Immature natural killer cell (primary cell): ENCODE measurements around the gene APLNR. TPM values are rescaled to one million over a fixed set of nuclear protein-coding genes. Genes with fewer than 3 reads are reported as not detected.
A peak's percentile ranks its signal among the peaks of the same experiment; 100 is the strongest.

Source experiments
- DNase-seq, 3 donors: peaks; one replicate each; pipeline ENCODE4 v3.0.0; 2022; ENCODE audit warnings: mixed read lengths in 1 of 3
- H3K27ac Mint-ChIP-seq, 6 donors: one replicate each; pipeline ENCODE4 v1.8.0; 2020; ENCODE audit warnings: mixed read lengths in 6 of 6, mild to moderate bottlenecking in 5 of 6, inconsistent platforms in 4 of 6, moderate library complexity in 3 of 6
- H3K27me3 Mint-ChIP-seq, 3 donors: one replicate each; pipeline ENCODE4 v1.8.0; 2020 to 2021; ENCODE audit warnings: low read depth in 3 of 3, mild to moderate bottlenecking in 3 of 3, mixed read lengths in 3 of 3, moderate library complexity in 3 of 3, inconsistent platforms in 1 of 3
- H3K36me3 Mint-ChIP-seq, 3 donors: one replicate each; pipeline ENCODE4 v1.8.0; 2020; ENCODE audit warnings: mixed read lengths in 3 of 3, inconsistent platforms in 2 of 3, mild to moderate bottlenecking in 2 of 3
- H3K4me1 Mint-ChIP-seq, 2 donors: one replicate each; pipeline ENCODE4 v1.8.0; 2020; ENCODE audit warnings: inconsistent platforms in 2 of 2, mild to moderate bottlenecking in 2 of 2, mixed read lengths in 2 of 2, moderate library complexity in 1 of 2
- H3K4me3 Mint-ChIP-seq, 5 donors: one replicate each; pipeline ENCODE4 v1.8.0; 2020; ENCODE audit warnings: mild to moderate bottlenecking in 5 of 5, mixed read lengths in 5 of 5, inconsistent platforms in 3 of 5, moderate library complexity in 3 of 5
- H3K9me3 Mint-ChIP-seq, 6 donors: one replicate each; pipeline ENCODE4 v1.8.0; 2020; ENCODE audit warnings: mild to moderate bottlenecking in 6 of 6, mixed read lengths in 6 of 6, inconsistent platforms in 4 of 6, moderate library complexity in 3 of 6
- polyA plus RNA-seq, 3 donors: library from polyadenylated mRNA; unstranded; fragments of 300-500 nt; fragmentation: Illumina TruSeq; gene quantifications; one replicate each; pipeline ENCODE4 v1.2.3, GENCODE V29; 2021

APLNR gene
- polyA plus RNA-seq, 3 donors from 2014 or later = 0.28 TPM; not detected in 2

DNA sequence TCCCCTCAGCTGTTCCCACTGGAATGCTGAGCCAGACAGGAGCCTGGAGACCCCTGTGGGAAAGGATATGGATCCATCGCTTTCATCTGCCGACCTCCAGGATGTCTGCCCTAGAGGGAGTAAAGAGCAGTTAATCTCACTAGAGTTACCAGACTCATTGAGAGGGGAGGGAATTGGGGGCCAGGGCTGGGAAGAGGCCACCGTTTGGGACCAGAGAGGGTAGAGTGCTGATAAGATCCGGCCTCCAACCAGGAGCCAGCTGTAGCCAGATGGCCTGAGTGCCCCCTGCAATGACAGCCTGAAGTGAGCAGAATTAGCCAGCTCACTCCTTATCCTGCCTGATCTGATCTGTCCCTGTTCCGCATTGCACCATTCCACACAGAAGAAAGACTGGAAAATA, 3.7 kb upstream of the APLNR start:
- Mint-ChIP-seq H3K4me3 (no peak overlapping the region), H3K27me3 (peaks cover 2 to 4% (median 2%) of the 10 kb centered on the region in 3 donors), H3K9me3 (no peaks in the 10 kb centered on the region), H3K4me1 (peaks cover 30 to 44% of the 10 kb centered on the region in 2 donors), H3K36me3 (no peaks in the 10 kb centered on the region), H3K27ac (no peak overlapping the region)
- DNase-seq = no peak

DNA sequence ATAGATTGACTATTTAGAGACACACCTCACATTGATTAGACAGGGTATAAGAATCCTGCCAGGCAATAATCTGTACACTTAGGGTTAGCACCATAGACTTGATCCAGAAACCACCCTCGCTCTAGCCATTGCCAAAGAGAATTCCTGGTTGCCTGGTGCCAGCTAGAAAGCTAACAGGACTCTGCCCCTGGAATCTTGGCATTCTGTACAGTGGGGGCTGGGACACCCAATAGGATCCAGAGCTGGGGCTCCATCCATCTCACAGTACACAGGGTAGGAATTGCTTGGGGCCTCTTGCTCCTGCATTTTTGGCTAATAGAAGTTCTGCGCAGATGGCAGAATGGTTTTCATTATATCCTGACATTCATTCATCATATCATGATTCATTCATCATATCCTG, 3.0 kb upstream of the APLNR start:
- DNase-seq = no peak
- peaks cover 2 to 4% (median 2%) of the 10 kb centered on the region in 3 donors for H3K27me3 Mint-ChIP-seq
- H3K36me3 Mint-ChIP-seq = no peaks in the 10 kb centered on the region
- no peaks in the 10 kb centered on the region for H3K9me3 Mint-ChIP-seq
- H3K27ac Mint-ChIP-seq = no peak overlapping the region
- H3K4me1 Mint-ChIP-seq = peaks cover 35 to 42% of the 10 kb centered on the region in 2 donors
- no peak overlapping the region for H3K4me3 Mint-ChIP-seq

DNA sequence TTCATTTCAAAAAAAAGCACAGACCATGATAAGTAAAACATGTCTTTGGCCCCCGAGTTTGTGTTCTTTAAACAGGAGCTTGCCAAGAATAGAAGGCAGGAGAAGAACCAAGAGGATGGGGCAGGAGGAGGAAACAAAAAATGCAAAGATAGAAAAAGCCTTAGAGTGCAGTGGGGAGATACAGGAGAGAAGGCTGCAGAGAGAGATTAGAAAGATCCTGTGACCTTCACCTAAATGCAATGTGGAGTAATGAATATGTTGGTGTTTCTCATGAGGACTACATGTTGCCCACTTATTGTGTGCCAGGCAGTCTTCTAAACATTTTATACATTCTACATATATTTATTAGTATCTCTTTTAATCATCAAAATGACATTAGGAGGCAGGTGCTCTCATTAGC, 2.3 kb upstream of the APLNR start:
- H3K36me3 Mint-ChIP-seq = no peaks in the 10 kb centered on the region
- peaks cover 28 to 38% of the 10 kb centered on the region in 2 donors for H3K4me1 Mint-ChIP-seq
- peaks cover 2 to 5% (median 4%) of the 10 kb centered on the region in 3 donors for H3K27me3 Mint-ChIP-seq
- H3K27ac Mint-ChIP-seq = no peak overlapping the region
- DNase-seq = no peak
- H3K4me3 Mint-ChIP-seq = no peak overlapping the region
- no peaks in the 10 kb centered on the region for H3K9me3 Mint-ChIP-seq

DNA sequence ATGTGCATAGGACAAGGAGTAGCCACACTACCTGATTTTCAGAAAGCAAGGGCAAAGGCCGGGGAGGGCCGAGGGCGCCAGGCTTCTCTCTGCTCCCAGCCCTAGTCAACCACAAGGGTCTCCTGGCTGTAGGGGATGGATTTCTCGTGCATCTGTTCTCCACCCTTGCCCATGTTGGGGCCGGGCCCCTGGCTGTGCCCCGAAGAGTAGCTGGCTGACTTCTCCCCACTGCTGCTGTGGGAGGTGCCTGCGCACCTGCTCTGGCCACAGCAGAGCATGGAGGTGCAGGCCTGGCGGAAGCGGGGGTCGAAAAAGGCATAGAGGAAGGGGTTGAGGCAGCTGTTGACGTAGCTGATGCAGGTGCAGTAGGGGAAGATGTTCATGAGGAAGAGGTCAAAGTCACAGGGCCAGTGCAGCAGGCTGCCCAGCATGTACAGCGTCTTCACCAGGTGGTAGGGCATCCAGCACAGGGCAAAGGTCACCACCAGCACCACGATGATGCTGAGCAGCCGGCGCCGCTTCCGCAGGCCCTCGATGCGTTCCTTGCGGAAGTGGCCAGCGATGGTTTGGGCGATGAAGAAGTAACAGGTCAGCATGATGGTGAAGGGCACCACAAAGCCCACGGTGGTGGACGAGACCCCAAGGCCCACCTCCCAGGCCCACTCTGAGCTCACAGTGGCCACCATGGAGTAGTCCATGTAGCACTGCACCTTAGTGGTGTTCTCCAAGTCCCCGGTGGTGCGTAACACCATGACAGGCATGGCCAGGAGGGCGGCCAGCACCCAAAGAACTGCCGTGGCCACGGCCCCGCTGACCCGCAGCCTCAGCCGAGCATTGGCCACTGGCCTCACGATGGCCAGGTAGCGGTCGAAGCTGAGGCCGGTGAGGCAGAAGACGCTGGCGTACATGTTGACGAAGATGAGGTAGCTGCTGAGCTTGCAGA, 1.0 kb downstream of the APLNR start:
- DNase-seq = no peak
- Mint-ChIP-seq H3K36me3 (no peaks in the 10 kb centered on the region), H3K4me1 (peaks cover 27 to 31% of the 10 kb centered on the region in 2 donors), H3K27ac (no peak overlapping the region), H3K9me3 (peaks cover 0 to 3% (median 0%) of the 10 kb centered on the region in 6 donors), H3K27me3 (peaks cover 13 to 16% (median 15%) of the 10 kb centered on the region in 3 donors), H3K4me3 (peak overlapping the region in 4 of 5 donors; percentile 49 to 86 (median 77))

DNA sequence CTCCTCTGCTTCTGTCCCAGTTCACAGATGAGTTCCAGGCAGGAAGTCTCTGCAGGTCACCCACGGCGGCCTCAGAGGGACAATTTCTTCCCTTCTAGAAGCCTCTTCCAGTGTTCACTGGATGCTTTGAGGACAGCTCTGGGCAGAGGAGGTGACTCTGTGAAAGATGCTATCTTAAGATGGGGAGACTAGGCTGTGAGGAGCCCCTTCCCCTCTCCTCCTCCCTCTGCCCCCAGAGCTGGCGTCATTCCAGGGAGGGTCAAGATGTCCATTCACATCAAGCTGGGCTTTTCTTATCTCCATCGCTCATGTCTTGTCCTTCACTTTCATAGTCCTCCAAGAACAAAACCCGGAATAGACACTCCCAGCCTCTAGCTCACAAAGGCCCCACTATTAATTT, 3.3 kb downstream of the APLNR start:
- peaks cover 27 to 31% of the 10 kb centered on the region in 2 donors for H3K4me1 Mint-ChIP-seq
- no peaks in the 10 kb centered on the region for H3K36me3 Mint-ChIP-seq
- H3K9me3 Mint-ChIP-seq = peaks cover 0 to 3% (median 0%) of the 10 kb centered on the region in 6 donors
- H3K4me3 Mint-ChIP-seq = no peak overlapping the region
- no peak overlapping the region for H3K27ac Mint-ChIP-seq
- DNase-seq = no peak
- peaks cover 16 to 22% (median 21%) of the 10 kb centered on the region in 3 donors for H3K27me3 Mint-ChIP-seq

DNA sequence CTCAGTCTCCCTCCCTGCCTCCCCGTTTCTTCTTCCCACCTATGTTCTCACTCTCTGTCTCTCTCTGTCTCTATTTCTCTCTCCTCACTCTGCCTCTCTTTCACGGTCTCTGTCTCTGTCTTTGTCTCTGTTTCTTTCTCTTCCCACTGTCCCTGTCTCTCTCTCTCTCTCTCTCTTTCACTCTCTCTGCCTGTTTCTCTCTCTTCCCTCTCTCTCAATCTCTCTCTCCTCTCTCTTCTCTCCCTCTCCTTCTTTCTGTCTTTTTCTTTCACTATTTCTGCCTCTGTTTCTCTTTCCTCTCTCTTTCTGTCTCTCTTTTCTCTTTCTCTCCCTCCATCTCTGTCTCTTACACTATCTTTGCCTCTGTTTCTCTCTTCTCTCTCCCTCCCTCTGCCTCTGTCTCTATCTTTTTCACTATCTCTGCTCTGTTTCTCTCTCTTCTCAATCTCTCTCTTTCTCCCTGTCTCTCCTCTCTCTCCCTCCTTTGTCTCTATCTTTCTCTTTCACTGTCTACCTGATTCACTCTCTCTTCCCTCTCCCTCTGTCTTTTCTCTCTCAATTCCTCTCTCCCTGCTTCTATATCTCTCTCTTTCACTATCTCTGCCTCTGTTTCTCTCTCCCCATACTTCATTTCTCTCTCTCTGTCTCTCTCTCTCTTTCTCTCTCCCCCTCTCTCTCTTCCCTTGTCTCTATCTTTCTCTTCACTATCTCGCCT, 5.4 kb downstream of the APLNR start:
- DNase-seq = no peak
- Mint-ChIP-seq H3K36me3 (no peaks in the 10 kb centered on the region), H3K9me3 (peaks cover 0 to 3% (median 0%) of the 10 kb centered on the region in 6 donors), H3K4me1 (peaks cover 13% of the 10 kb centered on the region in 2 donors), H3K27me3 (peaks cover 18 to 24% (median 19%) of the 10 kb centered on the region in 3 donors), H3K4me3 (peak overlapping the region in 1 of 5 donors; percentile 19), H3K27ac (no peak overlapping the region)

DNA sequence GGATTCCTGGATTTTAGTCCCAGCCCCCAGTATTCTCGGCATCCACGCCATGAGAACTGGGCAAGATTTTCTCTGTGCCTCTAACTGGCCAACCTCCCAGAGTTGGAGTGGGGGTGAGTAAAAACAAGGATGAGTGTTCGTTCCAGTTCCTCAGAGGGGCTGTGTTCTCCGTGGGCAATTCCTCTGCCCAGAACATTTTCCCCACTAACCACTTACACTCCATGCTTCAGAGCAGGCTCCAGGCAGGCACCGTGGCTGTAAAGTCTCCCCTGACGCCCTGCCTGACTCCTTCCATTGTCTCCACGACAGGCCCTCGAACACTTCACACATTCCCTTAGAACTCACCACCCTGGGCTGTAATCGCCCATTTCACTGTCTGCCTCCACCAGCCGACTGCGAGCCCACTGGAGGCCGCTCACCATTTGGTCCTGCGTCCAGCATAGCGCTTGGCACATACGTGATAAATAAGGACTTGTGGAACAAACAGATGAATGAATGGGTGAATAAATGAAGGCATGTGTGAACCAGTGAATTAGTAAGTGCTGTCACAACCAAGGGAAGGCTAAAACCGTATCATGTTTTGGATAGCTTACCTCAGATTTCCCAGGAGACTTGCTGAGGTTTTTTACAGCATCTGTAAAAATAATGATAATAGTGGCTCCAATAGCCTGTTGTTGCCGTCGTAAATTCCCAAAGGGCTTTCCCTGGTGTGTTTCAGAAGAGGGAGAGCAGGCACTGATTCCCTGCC, 6.1 kb downstream of the APLNR start:
- Mint-ChIP-seq H3K9me3 (peaks cover 0 to 3% (median 0%) of the 10 kb centered on the region in 6 donors), H3K4me3 (no peak overlapping the region), H3K27ac (no peak overlapping the region), H3K4me1 (peaks cover 6 to 9% of the 10 kb centered on the region in 2 donors), H3K27me3 (peaks cover 18 to 22% (median 19%) of the 10 kb centered on the region in 3 donors), H3K36me3 (no peaks in the 10 kb centered on the region)
- no peak for DNase-seq

DNA sequence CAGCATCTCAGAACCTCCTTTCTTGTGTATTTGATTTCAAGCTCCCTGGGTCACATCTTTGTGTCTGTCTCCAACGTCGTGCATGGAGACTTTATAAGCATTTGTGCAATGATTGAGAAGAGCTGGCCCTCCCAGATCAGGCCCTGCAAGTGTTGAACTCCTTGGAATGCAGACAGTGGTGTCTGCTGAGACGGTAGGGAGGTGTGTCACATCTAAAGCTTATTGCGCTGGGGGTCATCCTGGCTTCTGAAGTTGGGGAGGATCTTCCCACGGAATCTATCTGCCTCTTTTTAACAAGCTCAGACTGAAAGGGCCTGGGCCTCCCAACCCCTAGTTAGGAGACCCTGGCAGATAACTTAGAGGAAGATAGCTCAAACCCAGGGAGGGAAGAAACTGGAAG, 6.7 kb downstream of the APLNR start:
- Mint-ChIP-seq H3K27me3 (peaks cover 18 to 20% (median 19%) of the 10 kb centered on the region in 3 donors), H3K9me3 (peaks cover 0 to 3% (median 0%) of the 10 kb centered on the region in 6 donors), H3K4me3 (no peak overlapping the region), H3K36me3 (no peaks in the 10 kb centered on the region), H3K4me1 (peaks cover 0 to 4% of the 10 kb centered on the region in 2 donors), H3K27ac (no peak overlapping the region)
- DNase-seq = no peak

DNA sequence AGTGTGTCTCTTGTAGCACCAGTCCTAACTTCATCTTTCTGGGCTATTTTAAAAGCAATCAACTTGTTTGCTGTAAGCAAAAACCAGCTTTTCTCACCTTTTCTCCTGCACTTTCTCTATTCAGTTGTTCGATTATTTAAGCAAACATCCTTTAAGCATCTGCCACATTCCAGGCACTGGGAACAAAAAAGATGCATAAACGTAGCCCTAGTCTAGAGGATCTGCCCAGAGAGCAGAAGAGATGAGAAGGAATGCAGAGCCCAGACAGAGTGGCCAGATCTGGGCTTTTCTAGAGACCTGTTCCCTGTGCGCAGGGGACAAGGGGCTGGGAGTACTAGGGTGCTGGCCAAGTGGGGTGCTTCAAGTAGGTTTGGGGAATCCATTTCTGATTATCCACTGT, 8.4 kb downstream of the APLNR start:
- Mint-ChIP-seq H3K4me3 (no peak overlapping the region), H3K27ac (no peak overlapping the region), H3K36me3 (no peaks in the 10 kb centered on the region), H3K4me1 (peaks cover 0 to 1% of the 10 kb centered on the region in 2 donors), H3K27me3 (peaks cover 12 to 20% (median 18%) of the 10 kb centered on the region in 3 donors), H3K9me3 (peaks cover 0 to 3% (median 0%) of the 10 kb centered on the region in 6 donors)
- no peak for DNase-seq

DNA sequence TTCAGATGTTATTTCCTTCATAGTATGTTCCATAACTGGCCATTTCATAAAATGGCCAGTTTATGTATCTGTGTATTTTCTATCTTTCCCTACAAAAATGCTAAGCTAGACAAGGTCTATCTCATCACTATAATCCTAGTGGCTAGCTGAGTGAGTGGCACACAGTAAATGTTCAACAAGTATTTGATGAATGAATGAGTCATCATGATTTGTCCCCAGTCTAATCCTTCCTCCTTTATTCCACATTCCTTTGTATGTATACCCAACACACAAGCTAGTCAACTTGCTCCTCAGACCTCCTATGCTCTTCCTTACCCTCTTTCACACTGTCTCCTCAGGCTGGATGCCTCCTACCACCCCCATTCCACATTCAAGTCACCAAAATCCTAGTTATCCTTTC, 12.5 kb downstream of the APLNR start:
- Mint-ChIP-seq H3K4me1 (no peaks in the 10 kb centered on the region), H3K27ac (no peak overlapping the region), H3K36me3 (no peaks in the 10 kb centered on the region), H3K4me3 (no peak overlapping the region), H3K27me3 (peaks cover 2 to 5% (median 2%) of the 10 kb centered on the region in 3 donors), H3K9me3 (peaks cover 0 to under 1% (median 0%) of the 10 kb centered on the region in 6 donors)
- no peak for DNase-seq

DNA sequence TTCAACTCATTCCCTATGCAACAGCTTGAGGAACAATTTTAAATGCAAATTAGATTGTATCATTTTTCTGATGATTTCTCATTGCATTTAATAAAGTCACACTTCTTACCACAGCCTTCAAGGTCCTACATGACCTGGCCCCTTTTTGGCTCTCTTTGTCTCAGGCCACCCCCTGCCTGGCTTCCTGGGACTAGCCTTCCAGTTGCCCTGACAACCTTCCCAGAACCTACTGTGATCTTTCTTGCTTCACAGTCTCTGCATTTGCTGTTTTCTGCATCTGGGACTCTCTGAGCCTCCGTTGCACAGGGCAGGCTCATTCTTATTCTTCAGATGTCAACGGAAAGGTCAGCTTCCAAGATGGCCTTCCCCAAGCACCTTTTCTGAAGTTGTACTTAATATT, 12.9 kb downstream of the APLNR start:
- peaks cover 0 to 3% (median 0%) of the 10 kb centered on the region in 6 donors for H3K9me3 Mint-ChIP-seq
- no peak for DNase-seq
- H3K27ac Mint-ChIP-seq = no peak overlapping the region
- no peak overlapping the region for H3K4me3 Mint-ChIP-seq
- H3K4me1 Mint-ChIP-seq = no peaks in the 10 kb centered on the region
- peaks cover 0 to 3% (median 2%) of the 10 kb centered on the region in 3 donors for H3K27me3 Mint-ChIP-seq
- H3K36me3 Mint-ChIP-seq = no peaks in the 10 kb centered on the region

DNA sequence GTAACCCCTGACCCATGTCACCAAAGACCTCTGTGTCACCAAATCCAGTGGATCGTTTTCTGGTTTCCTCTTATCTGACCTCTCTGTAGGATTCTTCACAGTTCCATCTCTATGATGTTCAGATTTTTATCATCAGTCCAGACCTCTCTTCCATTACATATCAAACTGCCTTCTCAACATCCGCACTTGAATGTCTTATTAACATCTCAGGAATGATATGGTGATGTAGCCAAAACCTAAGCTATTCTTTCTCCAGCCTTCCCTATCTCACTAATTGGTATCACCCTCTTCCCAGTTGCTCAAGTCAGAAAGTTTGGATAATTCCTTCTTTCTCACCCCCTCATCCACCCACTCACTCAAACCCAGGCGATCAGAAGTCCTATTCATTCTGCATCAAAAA, 13.4 kb downstream of the APLNR start:
- H3K4me1 Mint-ChIP-seq = no peaks in the 10 kb centered on the region
- H3K4me3 Mint-ChIP-seq = no peak overlapping the region
- H3K36me3 Mint-ChIP-seq = no peaks in the 10 kb centered on the region
- H3K9me3 Mint-ChIP-seq = peaks cover 0 to 3% (median 0%) of the 10 kb centered on the region in 6 donors
- no peak overlapping the region for H3K27ac Mint-ChIP-seq
- no peak for DNase-seq
- peaks cover 0 to 2% (median 2%) of the 10 kb centered on the region in 3 donors for H3K27me3 Mint-ChIP-seq

DNA sequence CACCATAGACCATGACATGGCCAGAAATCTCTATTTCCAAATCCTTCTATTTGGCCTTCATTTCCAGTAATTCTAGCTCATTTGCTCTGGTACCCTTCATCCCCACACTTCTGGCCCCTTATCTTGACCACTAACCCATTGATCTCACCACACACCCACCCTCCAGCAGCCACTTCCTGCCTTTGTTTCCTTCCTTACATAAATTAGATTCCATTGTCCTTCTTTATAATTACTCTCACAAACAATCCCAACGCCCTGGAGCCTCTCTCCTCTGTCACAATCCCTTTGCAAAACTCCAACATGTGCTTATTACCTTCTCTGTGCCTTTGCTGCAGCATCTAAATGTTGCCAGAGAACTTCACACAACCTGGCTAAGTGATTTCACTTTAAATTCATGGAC, 14.8 kb downstream of the APLNR start:
- Mint-ChIP-seq H3K36me3 (no peaks in the 10 kb centered on the region), H3K9me3 (peaks cover 0 to 3% (median 0%) of the 10 kb centered on the region in 6 donors), H3K27ac (no peak overlapping the region), H3K4me1 (no peaks in the 10 kb centered on the region), H3K4me3 (no peak overlapping the region), H3K27me3 (no peaks in the 10 kb centered on the region)
- no peak for DNase-seq
